GM12873 (cell line): ENCODE results near the gene OTUD6A.

Experiments
- TF ChIP-seq, protein P1 (sequence below): IDR thresholded peaks from 2 replicates; pipeline ENCODE4 v1.5.1; 2012; ENCODE audit warnings: low read depth, mild to moderate bottlenecking, moderate library complexity, low read length, control low read depth; ENCODE audit not compliant: insufficient read depth; ENCODE audit errors: missing control alignments

Gene OTUD6A, protein sequence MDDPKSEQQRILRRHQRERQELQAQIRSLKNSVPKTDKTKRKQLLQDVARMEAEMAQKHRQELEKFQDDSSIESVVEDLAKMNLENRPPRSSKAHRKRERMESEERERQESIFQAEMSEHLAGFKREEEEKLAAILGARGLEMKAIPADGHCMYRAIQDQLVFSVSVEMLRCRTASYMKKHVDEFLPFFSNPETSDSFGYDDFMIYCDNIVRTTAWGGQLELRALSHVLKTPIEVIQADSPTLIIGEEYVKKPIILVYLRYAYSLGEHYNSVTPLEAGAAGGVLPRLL

DNA sequence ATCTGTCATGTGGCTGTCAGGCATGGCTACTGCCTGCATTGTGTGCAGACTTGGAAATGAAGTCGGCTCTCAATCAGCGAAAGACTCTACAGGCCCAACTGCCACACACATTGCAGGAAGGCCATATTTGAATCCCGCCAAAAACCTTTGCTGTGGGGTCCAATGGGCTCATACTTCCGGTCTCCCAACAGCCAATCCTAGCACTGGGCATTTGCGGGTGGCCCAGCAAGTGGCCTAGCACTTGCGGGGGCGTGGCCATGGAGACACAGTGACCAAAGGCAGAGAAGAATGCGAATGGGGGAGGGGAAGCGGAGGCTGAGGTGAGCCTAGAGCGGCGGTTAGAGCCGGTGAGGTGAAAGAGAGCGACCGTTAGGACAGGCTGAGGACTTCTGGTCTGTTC is at the start of gene OTUD6A:
Gene OTUD6A, plus strand, starts transcription at position 382 of the 400 bp plus-strand sequence. CDS start 68 bp downstream, outside the sequence.
- TF ChIP-seq, protein P1, sequence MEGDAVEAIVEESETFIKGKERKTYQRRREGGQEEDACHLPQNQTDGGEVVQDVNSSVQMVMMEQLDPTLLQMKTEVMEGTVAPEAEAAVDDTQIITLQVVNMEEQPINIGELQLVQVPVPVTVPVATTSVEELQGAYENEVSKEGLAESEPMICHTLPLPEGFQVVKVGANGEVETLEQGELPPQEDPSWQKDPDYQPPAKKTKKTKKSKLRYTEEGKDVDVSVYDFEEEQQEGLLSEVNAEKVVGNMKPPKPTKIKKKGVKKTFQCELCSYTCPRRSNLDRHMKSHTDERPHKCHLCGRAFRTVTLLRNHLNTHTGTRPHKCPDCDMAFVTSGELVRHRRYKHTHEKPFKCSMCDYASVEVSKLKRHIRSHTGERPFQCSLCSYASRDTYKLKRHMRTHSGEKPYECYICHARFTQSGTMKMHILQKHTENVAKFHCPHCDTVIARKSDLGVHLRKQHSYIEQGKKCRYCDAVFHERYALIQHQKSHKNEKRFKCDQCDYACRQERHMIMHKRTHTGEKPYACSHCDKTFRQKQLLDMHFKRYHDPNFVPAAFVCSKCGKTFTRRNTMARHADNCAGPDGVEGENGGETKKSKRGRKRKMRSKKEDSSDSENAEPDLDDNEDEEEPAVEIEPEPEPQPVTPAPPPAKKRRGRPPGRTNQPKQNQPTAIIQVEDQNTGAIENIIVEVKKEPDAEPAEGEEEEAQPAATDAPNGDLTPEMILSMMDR, result no peak

DNA sequence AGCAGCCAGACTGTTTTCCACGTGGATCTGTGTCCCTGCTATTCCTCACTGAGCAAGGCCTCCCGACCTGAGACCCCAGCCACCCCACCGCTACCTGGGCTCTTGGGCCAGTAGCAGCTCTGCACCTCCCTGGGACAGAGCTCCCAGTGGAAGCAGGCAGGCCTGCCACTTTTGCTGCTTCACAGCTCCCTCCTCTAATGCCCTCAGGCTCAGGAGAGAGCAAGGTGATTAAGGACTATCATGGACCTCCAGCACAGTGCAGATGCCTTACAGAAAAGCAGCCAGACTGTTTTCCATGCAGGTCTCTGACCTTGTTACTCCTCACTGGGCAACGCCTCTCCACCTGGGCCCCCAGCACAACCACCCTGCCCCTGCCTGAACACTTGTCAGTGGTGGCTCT is 49.5 kb upstream of the OTUD6A start:
- TF ChIP-seq, protein P1, result no peak

DNA sequence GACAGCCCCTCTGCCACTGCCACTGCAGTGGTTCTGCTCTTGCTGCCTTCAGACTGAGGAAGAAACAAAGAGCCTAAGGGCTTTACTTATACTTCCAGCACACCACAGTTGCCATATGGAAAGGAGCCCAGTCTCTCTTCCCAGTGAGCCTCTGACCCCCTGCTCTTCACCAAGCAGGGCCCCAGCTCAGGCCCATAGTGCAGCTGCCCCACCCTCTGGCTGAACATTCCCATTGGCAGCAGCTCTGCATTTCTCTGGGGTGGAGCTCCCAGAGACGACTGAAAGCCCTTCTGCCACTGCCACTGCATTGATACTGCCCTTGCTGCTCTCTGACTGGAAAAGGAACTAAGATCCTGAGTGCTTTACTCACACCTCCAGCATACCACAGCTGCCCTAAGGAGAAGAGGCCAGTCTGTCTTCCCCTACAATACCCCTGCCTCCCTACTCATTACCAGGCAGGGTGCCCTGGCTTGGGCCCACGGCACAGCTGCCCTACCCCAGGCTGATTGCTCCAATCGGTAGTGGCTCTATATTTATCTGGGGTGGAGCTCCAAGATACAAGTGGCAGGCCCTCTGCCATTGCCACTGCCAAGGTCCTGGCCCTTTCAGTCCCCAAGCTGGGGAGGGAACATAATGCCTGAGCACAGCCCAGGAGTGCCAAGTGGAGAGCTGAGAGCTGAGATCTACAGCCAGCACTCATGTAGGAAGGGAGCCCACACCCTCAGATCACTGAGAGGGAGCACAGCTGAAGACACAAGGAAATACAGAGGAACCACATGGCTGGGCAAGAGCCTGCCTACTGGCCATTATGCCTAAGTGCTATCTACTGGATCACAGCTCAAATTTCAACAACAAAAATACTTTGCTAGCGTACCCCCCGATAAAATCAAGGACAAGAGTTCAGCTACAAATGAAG is 48.5 kb upstream of the OTUD6A start:
- TF ChIP-seq, protein P1, result no peak

DNA sequence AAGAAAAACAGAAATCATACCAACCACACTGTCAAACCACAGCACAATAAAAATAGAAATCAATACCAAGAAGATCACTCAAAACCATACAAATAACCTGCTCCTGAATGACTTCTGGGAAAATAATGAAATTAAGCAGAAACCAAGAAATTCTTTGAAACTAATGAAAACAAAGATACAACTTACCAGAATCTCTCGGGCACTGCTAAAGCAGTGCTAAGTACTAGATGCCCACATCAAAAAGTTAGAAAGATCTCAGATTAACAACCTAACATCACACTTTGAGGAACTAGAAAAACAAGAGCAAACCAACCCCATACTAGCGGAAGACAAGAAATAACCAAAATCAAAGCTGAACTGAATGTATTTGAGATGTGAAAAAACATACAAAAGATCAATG is 45.7 kb upstream of the OTUD6A start:
- TF ChIP-seq, protein P1, result no peak

DNA sequence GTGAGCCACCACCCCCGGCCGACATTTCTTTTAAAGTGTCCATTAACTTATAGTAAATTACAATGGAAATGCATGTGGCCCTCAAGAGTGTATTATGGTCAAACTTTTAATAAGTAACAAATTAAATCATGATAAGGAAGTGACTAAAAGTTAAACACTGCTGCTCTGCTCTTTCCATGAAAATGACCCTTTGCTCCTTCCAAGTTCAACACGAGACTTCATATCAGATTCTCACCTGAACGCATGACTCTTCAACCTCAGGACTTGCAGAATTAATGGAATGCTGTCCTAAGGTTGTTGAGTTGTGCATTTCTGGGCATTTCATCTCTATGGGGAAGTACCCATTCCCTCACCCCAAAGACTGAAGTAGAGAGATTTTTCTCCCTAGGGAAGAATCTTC is 39.6 kb upstream of the OTUD6A start:
- TF ChIP-seq, protein P1, result no peak

DNA sequence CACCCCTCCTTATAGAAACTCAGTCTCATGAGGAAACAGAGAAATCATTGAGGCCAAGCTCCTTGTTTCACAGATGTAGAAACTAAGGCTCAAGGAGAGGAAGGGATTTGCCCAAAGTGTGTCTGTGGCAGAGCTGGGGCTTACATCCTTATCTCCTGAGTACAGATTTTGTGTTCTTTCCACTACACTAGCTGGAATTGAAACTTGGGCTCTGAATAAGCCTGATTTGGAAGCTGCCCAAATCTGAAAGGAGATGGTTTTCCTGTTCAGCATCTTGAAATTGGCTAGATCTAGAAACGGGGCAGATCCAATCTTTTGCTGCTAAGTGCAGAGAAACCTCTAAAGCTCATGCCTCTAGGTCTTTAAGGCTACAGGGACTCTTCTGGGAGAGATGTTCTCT is 36.8 kb upstream of the OTUD6A start:
- TF ChIP-seq, protein P1, result no peak
